ENCODE results near the gene SGCD. TPM values are rescaled to one million over a fixed set of nuclear protein-coding genes. Genes with fewer than 3 reads are reported as not detected.

Gene SGCD
- total and polyA plus RNA-seq, 9 of the 15 experiments (the other 6 are each of a cell fraction or from before 2014, with no cell fraction given): not detected

- Histone ChIP-seq H2AFZ (ENCODE audit: low read depth, low read length) (no peak overlapping the region), H3K9me3 (replicated peaks; ENCODE audit: control insufficient read depth, insufficient read depth, low read depth, low read length) (no peaks in the 10 kb centered on the region; the same call in 1 of the 2 replicates), H3K4me3 (no peak overlapping the region), H4K20me1 (replicated peaks; ENCODE audit: control insufficient read depth, insufficient read depth, low read length) (no peaks in the 10 kb centered on the region), H3K9me1 (ENCODE audit: control insufficient read depth, insufficient read depth, low read length) (no peaks in the 10 kb centered on the region), H3K27me3 (ENCODE audit: control insufficient read depth in 2 of 2, insufficient read depth in 2 of 2, low read length in 2 of 2) (no peaks in the 10 kb centered on the region), H3K36me3 (ENCODE audit: control insufficient read depth, insufficient read depth, low read length) (no peaks in the 10 kb centered on the region), H3K4me2 (ENCODE audit: insufficient read depth, low read length) (no peak overlapping the region), H3K79me2 (ENCODE audit: control insufficient read depth, insufficient read depth, low read length) (no peaks in the 10 kb centered on the region), H3K9ac (ENCODE audit: insufficient read depth in 1 of 2, low read depth in 2 of 2, low read length in 2 of 2) (no peak overlapping the region), H3K27ac (ENCODE audit: extremely low read depth, low read depth, low read length) (no peak overlapping the region), H3K4me1 (replicated peaks in 1 of 2; ENCODE audit: control insufficient read depth in 2 of 2, insufficient read depth in 2 of 2, low read length in 2 of 2) (no peaks in the 10 kb centered on the region)
- in situ Hi-C loops (cut with MboI): no loop called here
- BruUV-seq (replicated peaks): no TSS peak
- WGBS (ENCODE audit: insufficient coverage, low coverage, missing lambda C conversion rate): 4% methylated on average over 3 of the region's 3 CpGs
- no peak for TF ChIP-seq CHAMP1 (IDR thresholded peaks at IDR 0.05)
- no peak for TF ChIP-seq SPI1 (IDR thresholded peaks at IDR 0.05; ENCODE audit: borderline replicate concordance, low read depth, low read length)
- TF ChIP-seq TGIF2 (CRISPR knock-in tag; IDR thresholded peaks at IDR 0.05): no peak
- no peak for DNase-seq (ENCODE audit: extremely low read depth in 1 of 4, low spot score in 3 of 4)
- ChIA-PET CTCF (ENCODE audit: low intra/inter-chr PET ratio) (no interaction called here), POLR2A (no interaction called here)
- intact Hi-C loops (cut with micrococcal nuclease): no loop called here
- ATAC-seq: no peak
- FAIRE-seq: no peak
Observed at GRCh38 chr5:156405988-156406387, 79.0 kb downstream of the SGCD start.

GRCh38 chr5:156407251-156407650, 80.3 kb downstream of the SGCD start:
- 2% methylated on average over 3 of the region's 3 CpGs for WGBS (ENCODE audit: insufficient coverage, low coverage, missing lambda C conversion rate)
- TF ChIP-seq SMARCC2 (IDR thresholded peaks at IDR 0.05; ENCODE audit: low read depth) (no peak), ZBED1 (IDR thresholded peaks at IDR 0.05) (no peak), ARNT (IDR thresholded peaks at IDR 0.05) (no peak), KLF16 (IDR thresholded peaks at IDR 0.05) (no peak), GTF2E2 (tag; IDR thresholded peaks at IDR 0.05) (no peak), ZNF12 (CRISPR knock-in tag; IDR thresholded peaks at IDR 0.05) (no peak)

More at GRCh38 chr5:156407251-156407650, 80.3 kb downstream of the SGCD start:
- BruUV-seq (replicated peaks): no TSS peak
- CTCF ChIA-PET (ENCODE audit: low intra/inter-chr PET ratio): no interaction called here
- Histone ChIP-seq H3K9me1 (ENCODE audit: control insufficient read depth, insufficient read depth, low read length) (no peaks in the 10 kb centered on the region), H4K20me1 (replicated peaks; ENCODE audit: control insufficient read depth, insufficient read depth, low read length) (no peaks in the 10 kb centered on the region), H3K4me3 (no peak overlapping the region), H3K9ac (ENCODE audit: insufficient read depth in 1 of 2, low read depth in 2 of 2, low read length in 2 of 2) (no peak overlapping the region), H3K27me3 (ENCODE audit: control insufficient read depth in 2 of 2, insufficient read depth in 2 of 2, low read length in 2 of 2) (no peaks in the 10 kb centered on the region), H3K36me3 (ENCODE audit: control insufficient read depth, insufficient read depth, low read length) (no peaks in the 10 kb centered on the region), H3K27ac (ENCODE audit: extremely low read depth, low read depth, low read length) (no peak overlapping the region), H2AFZ (ENCODE audit: low read depth, low read length) (no peak overlapping the region), H3K79me2 (ENCODE audit: control insufficient read depth, insufficient read depth, low read length) (no peaks in the 10 kb centered on the region), H3K4me1 (replicated peaks in 1 of 2; ENCODE audit: control insufficient read depth in 2 of 2, insufficient read depth in 2 of 2, low read length in 2 of 2) (no peaks in the 10 kb centered on the region), H3K9me3 (replicated peaks; ENCODE audit: control insufficient read depth, insufficient read depth, low read depth, low read length) (no peaks in the 10 kb centered on the region), H3K4me2 (ENCODE audit: insufficient read depth, low read length) (no peak overlapping the region)
- FAIRE-seq: no peak
- in situ Hi-C loops (cut with MboI): no loop called here
- POLR2A ChIA-PET: no interaction called here
- no peak for DNase-seq (ENCODE audit: extremely low read depth in 1 of 4, low spot score in 3 of 4)
- no peak for ATAC-seq
- intact Hi-C loops (cut with micrococcal nuclease): no loop called here
